IMR-90 (cell line): Measurements from ENCODE around the gene CD101. TPM values are rescaled to one million over a fixed set of nuclear protein-coding genes. Genes with fewer than 3 reads are reported as not detected.

Source experiments
- ATAC-seq: fragments of 200-7000 bp; cut with Tn5 transposase; 2 replicates; pipeline ENCODE4 v1.9.1; 2020; ENCODE audit warnings: low read depth, mild to moderate bottlenecking, moderate library complexity
- BruUV-seq: library from RNA; stranded (reverse); fragments of 400-500 nt; replicated peaks from 2 replicates; lab custom pipeline; 2021; lab: Mats Ljungman, UMichigan
- CTCF ChIA-PET: fragments of 300-600 bp; formaldehyde crosslinking; extraction: SDS; loops from one replicate; lab custom pipeline; 2021; ENCODE audit warnings: antibody characterized with exemption; lab: Yijun Ruan, JAX
- POLR2A ChIA-PET: fragments of 300-600 bp; sonication (Branson Sonifier 250); formaldehyde crosslinking; loops from one replicate; lab custom pipeline; 2022; ENCODE audit warnings: antibody characterized with exemption; ENCODE audit not compliant: unreplicated experiment; lab: Charles Lee
- DNase-seq: peaks from one replicate; pipeline ENCODE4 v3.0.0; 2013
- H2AFZ ChIP-seq: replicated peaks from 2 replicates; pipeline ENCODE3; 2013; ENCODE audit warnings: low read length, mild to moderate bottlenecking; ENCODE audit not compliant: poor library complexity
- H2AK5ac ChIP-seq: 2 replicates; pipeline ENCODE4 v1.6.1; 2013; ENCODE audit warnings: low read depth, low read length, inconsistent platforms
- H2AK9ac ChIP-seq: replicated peaks from 2 replicates; pipeline ENCODE3; 2013; ENCODE audit warnings: mild to moderate bottlenecking, low read depth, low read length, moderate library complexity; ENCODE audit not compliant: poor library complexity
- H2BK120ac ChIP-seq: 2 replicates; pipeline ENCODE4 v1.6.1; 2013; ENCODE audit warnings: low read depth, low read length, inconsistent platforms
- H2BK15ac ChIP-seq: 3 replicates; pipeline ENCODE4 v1.6.1; 2013; ENCODE audit warnings: low read depth, low read length, inconsistent platforms
- H2BK20ac ChIP-seq: 2 replicates; pipeline ENCODE4 v1.6.1; 2013; ENCODE audit warnings: low read depth, mild to moderate bottlenecking, inconsistent platforms, low read length, moderate library complexity
- H2BK5ac ChIP-seq: 2 replicates; pipeline ENCODE4 v1.6.1; 2013; ENCODE audit warnings: mild to moderate bottlenecking, low read depth, low read length, inconsistent platforms; ENCODE audit not compliant: poor library complexity, severe bottlenecking
- H3K14ac ChIP-seq: replicated peaks from 2 replicates; pipeline ENCODE4 v1.6.1; 2013; ENCODE audit warnings: low read depth, low read length, inconsistent platforms
- H3K18ac ChIP-seq: 2 replicates; pipeline ENCODE4 v1.6.1; 2013; ENCODE audit warnings: low read depth, low read length, control low read depth
- H3K23ac ChIP-seq: 2 replicates; pipeline ENCODE4 v1.6.1; 2013; ENCODE audit warnings: low read depth, low read length, inconsistent platforms
- H3K27ac ChIP-seq: 2 replicates; pipeline ENCODE4 v1.5.1; 2013; ENCODE audit warnings: mild to moderate bottlenecking, control low read depth, low read length; ENCODE audit not compliant: insufficient read depth
- H3K27me3 ChIP-seq: 2 replicates; pipeline ENCODE4 v1.6.1; 2013; ENCODE audit warnings: low read length; ENCODE audit not compliant: control insufficient read depth, insufficient read depth
- H3K36me3 ChIP-seq: 2 replicates; pipeline ENCODE4 v1.6.1; 2013; ENCODE audit warnings: low read length, mixed read lengths; ENCODE audit not compliant: control insufficient read depth, insufficient read depth
- H3K4ac ChIP-seq: 2 replicates; pipeline ENCODE4 v1.6.1; 2013; ENCODE audit warnings: low read depth, low read length, inconsistent platforms
- H3K4me1 ChIP-seq: 2 replicates; pipeline ENCODE4 v1.6.1; 2013; ENCODE audit warnings: low read length, mixed read lengths; ENCODE audit not compliant: control insufficient read depth, insufficient read depth
- H3K4me2 ChIP-seq: 2 replicates; pipeline ENCODE4 v1.6.1; 2013; ENCODE audit warnings: low read depth, mild to moderate bottlenecking, control low read depth, low read length, moderate library complexity
- H3K4me3 ChIP-seq: 2 replicates; pipeline ENCODE4 v1.5.1; 2013; ENCODE audit warnings: low read depth, mild to moderate bottlenecking, control low read depth, low read length, moderate library complexity; ENCODE audit not compliant: insufficient read depth
- H3K56ac ChIP-seq: 2 replicates; pipeline ENCODE4 v1.6.1; 2013; ENCODE audit warnings: low read length, inconsistent platforms; ENCODE audit not compliant: insufficient read depth; ENCODE audit errors: extremely low read depth
- H3K79me1 ChIP-seq, 2 experiments: 2 replicates each; pipeline ENCODE4 v1.6.1; 2013; ENCODE audit warnings: low read length in 2 of 2, inconsistent platforms in 1 of 2, low read depth in 1 of 2
- H3K9ac ChIP-seq: 2 replicates; pipeline ENCODE4 v1.6.1; 2013; ENCODE audit warnings: low read depth, low read length, control low read depth
- H3K9me1 ChIP-seq: 2 replicates; pipeline ENCODE4 v1.6.1; 2013; ENCODE audit warnings: low read length, inconsistent platforms; ENCODE audit not compliant: insufficient read depth
- H3K9me3 ChIP-seq: 2 replicates; pipeline ENCODE4 v1.6.1; 2013; ENCODE audit warnings: low read length; ENCODE audit not compliant: control insufficient read depth, insufficient read depth
- H4K20me1 ChIP-seq: 2 replicates; pipeline ENCODE4 v1.6.1; 2013; ENCODE audit warnings: low read length, inconsistent platforms; ENCODE audit not compliant: insufficient read depth
- H4K5ac ChIP-seq: 2 replicates; pipeline ENCODE4 v1.6.1; 2013; ENCODE audit warnings: mild to moderate bottlenecking, low read depth, low read length, control low read depth
- H4K8ac ChIP-seq, 2 experiments: 2 replicates each; pipeline ENCODE4 v1.6.1; 2013; ENCODE audit warnings: low read depth in 2 of 2, low read length in 2 of 2, control low read depth in 1 of 2, inconsistent platforms in 1 of 2
- H4K91ac ChIP-seq: 2 replicates; pipeline ENCODE4 v1.6.1; 2013; ENCODE audit warnings: low read depth, low read length, inconsistent platforms; ENCODE audit not compliant: insufficient read depth
- BHLHE40 ChIP-seq: fragments of 150-350 bp; IDR thresholded peaks from 2 replicates; pipeline ENCODE4 v1.6.1; 2016; ENCODE audit warnings: mild to moderate bottlenecking, low read depth, low read length
- CEBPB ChIP-seq: IDR thresholded peaks from 2 replicates; pipeline ENCODE4 v1.6.1; 2012; ENCODE audit warnings: low read depth, low read length, improper control_type of control experiment
- CHD1 ChIP-seq: IDR thresholded peaks from 2 replicates; pipeline ENCODE4 v1.6.1; 2012; ENCODE audit warnings: low read depth, low read length, improper control_type of control experiment
- CTCF ChIP-seq: conservative IDR thresholded peaks from 2 replicates; pipeline ENCODE4 v1.5.1; 2012; ENCODE audit warnings: mild to moderate bottlenecking, low read depth, low read length, improper control_type of control experiment
- ELK1 ChIP-seq: fragments of 150-350 bp; IDR thresholded peaks from 2 replicates; pipeline ENCODE4 v1.6.1; 2016; ENCODE audit warnings: low read depth, mild to moderate bottlenecking, low read length, moderate library complexity, borderline replicate concordance
- FOS ChIP-seq: fragments of 150-350 bp; IDR thresholded peaks from 2 replicates; pipeline ENCODE4 v1.6.1; 2016; ENCODE audit warnings: low read depth, low read length
- MAFK ChIP-seq: IDR thresholded peaks from 2 replicates; pipeline ENCODE4 v1.6.1; 2012; ENCODE audit warnings: low read depth, low read length, improper control_type of control experiment
- MAZ ChIP-seq: IDR thresholded peaks from 2 replicates; pipeline ENCODE4 v1.6.1; 2012; ENCODE audit warnings: low read depth, mild to moderate bottlenecking, low read length, improper control_type of control experiment, moderate library complexity, borderline replicate concordance
- MXI1 ChIP-seq: IDR thresholded peaks from 2 replicates; pipeline ENCODE4 v1.6.1; 2012; ENCODE audit warnings: low read depth, mild to moderate bottlenecking, low read length, moderate library complexity, borderline replicate concordance
- NFE2L2 ChIP-seq: fragments of 150-350 bp; IDR thresholded peaks from 2 replicates; pipeline ENCODE4 v1.6.1; 2016; ENCODE audit warnings: low read depth, mild to moderate bottlenecking, low read length
- POLR2A ChIP-seq: IDR thresholded peaks from 2 replicates; pipeline ENCODE4 v1.6.1; 2012; ENCODE audit warnings: mild to moderate bottlenecking, low read depth, low read length
- RAD21 ChIP-seq: IDR thresholded peaks from 2 replicates; pipeline ENCODE4 v1.6.1; 2012; ENCODE audit warnings: low read length, improper control_type of control experiment
- RCOR1 ChIP-seq: IDR thresholded peaks from 2 replicates; pipeline ENCODE4 v1.6.1; 2012; ENCODE audit warnings: mild to moderate bottlenecking, low read length, improper control_type of control experiment; ENCODE audit not compliant: insufficient replicate concordance
- RFX5 ChIP-seq: IDR thresholded peaks from 2 replicates; pipeline ENCODE4 v1.8.0; 2012; ENCODE audit warnings: low read depth, mild to moderate bottlenecking, low read length, moderate library complexity
- SMC3 ChIP-seq: fragments of 150-350 bp; IDR thresholded peaks from 2 replicates; pipeline ENCODE4 v1.6.1; 2016; ENCODE audit warnings: low read depth, mild to moderate bottlenecking, antibody characterized with exemption, low read length, moderate library complexity
- USF2 ChIP-seq: fragments of 150-350 bp; IDR thresholded peaks from 2 replicates; pipeline ENCODE4 v1.6.1; 2017; ENCODE audit warnings: mild to moderate bottlenecking, antibody characterized with exemption, low read length, low read depth
- WGBS, 2 experiments: methylation state at CpG; one replicate each; pipeline versions ENCODE4 v1.1.5 to v1.1.7; 2013; ENCODE audit warnings: missing lambda C conversion rate in 2 of 2; ENCODE audit not compliant: insufficient read length in 1 of 2; ENCODE audit errors: extremely low coverage in 2 of 2; 5-methylcytosine and 5-hydroxymethylcytosine counted together
- dilution Hi-C: fragments of 300-500 bp; cut with HindIII; formaldehyde crosslinking; loops from one replicate; pipeline ENCODE4 v1.14.3; 2018; ENCODE audit warnings: low sequenced_read_pairs; ENCODE audit not compliant: unreplicated experiment
- in situ Hi-C: fragments of 300-500 bp; cut with MboI; formaldehyde crosslinking; loops from 3 replicates; pipeline ENCODE4 v1.14.3; 2019; ENCODE audit warnings: low sequenced_read_pairs, inconsistent platforms, mixed read lengths
- intact Hi-C: fragments of 100-400 bp; cut with micrococcal nuclease; formaldehyde crosslinking; loops from 2 replicates; pipeline ENCODE4 v1.10.0; 2022
- polyA plus RNA-seq, 3 experiments: library from polyadenylated mRNA; depleted of rRNA; stranded (reverse); fragments of >200 nt; gene quantifications; 2 replicates each; pipeline ENCODE4 v1.2.3, GENCODE V29; 2012; ENCODE audit warnings: low replicate concordance in 1 of 3
- total RNA-seq: library from RNA; depleted of rRNA; stranded (reverse); fragments of >200 nt; gene quantifications from 2 replicates; pipeline ENCODE4 v1.2.3, GENCODE V29; 2012

The CD101 gene
- total and polyA plus RNA-seq, 2 of the 4 experiments (the other 2 are of a cell fraction), result not detected

GRCh38 chr1:117025568-117025967 lies 24.0 kb downstream of the CD101 start:
- Histone ChIP-seq H2BK5ac (no peak overlapping the region), H4K8ac (no peak overlapping the region), H2AFZ (no peak overlapping the region), H3K4ac (no peak overlapping the region), H2BK120ac (no peak overlapping the region), H3K9me3 (no peaks in the 10 kb centered on the region), H4K5ac (no peak overlapping the region), H4K20me1 (no peaks in the 10 kb centered on the region), H2AK9ac (no peak overlapping the region), H3K4me2 (no peak overlapping the region), H3K9ac (no peak overlapping the region), H3K18ac (no peak overlapping the region), H3K4me3 (no peak overlapping the region), H3K56ac (no peak overlapping the region), H3K14ac (no peak overlapping the region), H3K27me3 (no peaks in the 10 kb centered on the region), H2BK15ac (no peak overlapping the region), H3K23ac (no peak overlapping the region), H4K91ac (no peak overlapping the region), H2BK20ac (no peak overlapping the region), H3K79me1 (no peaks in the 10 kb centered on the region), H3K27ac (no peak overlapping the region), H3K36me3 (no peaks in the 10 kb centered on the region), H2AK5ac (no peak overlapping the region), H3K4me1 (no peaks in the 10 kb centered on the region), H3K9me1 (no peaks in the 10 kb centered on the region)
- POLR2A ChIA-PET, result no interaction called here
- intact Hi-C loops (no loop called here), in situ Hi-C loops (no loop called here), dilution Hi-C loops (no loop called here)
- DNase-seq, result no peak
- ATAC-seq, result no peak
- 95% methylated on average over 6 of the region's 7 CpGs; no CpG with 5 or more reads in 1 of the 2 experiments for WGBS, 2 experiments
- CTCF ChIA-PET, result no interaction called here
- no TSS peak for BruUV-seq
- no peak for TF ChIP-seq POLR2A
- TF ChIP-seq MAFK, result no peak
- no peak for TF ChIP-seq RFX5
- no peak for TF ChIP-seq ELK1
- TF ChIP-seq RCOR1, result no peak
- TF ChIP-seq CEBPB, result no peak
- TF ChIP-seq NFE2L2, result no peak
- TF ChIP-seq RAD21, result no peak
- TF ChIP-seq USF2, result no peak
- no peak for TF ChIP-seq BHLHE40
- TF ChIP-seq CHD1, result no peak
- TF ChIP-seq MAZ, result no peak
- TF ChIP-seq CTCF, result no peak
- TF ChIP-seq FOS, result no peak
- no peak for TF ChIP-seq SMC3
- TF ChIP-seq MXI1, result no peak
